Cardiac muscle cell (in vitro differentiated cells and primary cell): ENCODE results near the gene FTH1. TPM values are rescaled to one million over a fixed set of nuclear protein-coding genes. Genes with fewer than 3 reads are reported as not detected.
A peak's percentile ranks its signal among the peaks of the same experiment; 100 is the strongest.
"Not testable (repeated sequence)": the region's sequence is repeated elsewhere in the genome, so short reads cannot be mapped to it uniquely, and the experiment has no call there.

Source experiments
- DNase-seq, 2 donors: peaks; one replicate each; pipeline versions ENCODE4 v3.0.0 to v3.0.0-alpha.2; 2010 to 2017; ENCODE audit warnings: low read depth in 1 of 2, low spot score in 1 of 2
- H3K27ac ChIP-seq: fragments of 200-600 bp; sonication (generic); 2 replicates; pipeline ENCODE4 v1.5.1; 2016
- H3K27me3 ChIP-seq: fragments of 200-600 bp; sonication (generic); 2 replicates; pipeline ENCODE4 v1.6.0; 2016; ENCODE audit warnings: control low read depth
- H3K36me3 ChIP-seq: fragments of 200-600 bp; sonication (generic); 2 replicates; pipeline ENCODE4 v1.5.1; 2016; ENCODE audit warnings: control low read depth
- H3K4me1 ChIP-seq: fragments of 200-600 bp; sonication (generic); 2 replicates; pipeline ENCODE4 v1.8.1; 2017; ENCODE audit warnings: low read depth, mild to moderate bottlenecking, mixed run types
- H3K4me3 ChIP-seq: fragments of 200-600 bp; sonication (generic); 2 replicates; pipeline ENCODE4 v1.5.1; 2016; ENCODE audit warnings: mild to moderate bottlenecking
- H3K9me3 ChIP-seq: fragments of 200-600 bp; sonication (generic); 2 replicates; pipeline ENCODE4 v1.5.1; 2017; ENCODE audit warnings: low read depth, mild to moderate bottlenecking, control low read depth
- polyA plus RNA-seq: library from polyadenylated mRNA; unstranded; fragments of >200 nt; fragmentation: Nextera tagmentation; extraction: Ambion mirVana; gene quantifications from 2 replicates; pipeline ENCODE4 v1.2.1, GENCODE V29; 2016
- total RNA-seq: library from RNA; depleted of rRNA; stranded (reverse); fragments of >200 nt; gene quantifications from 2 replicates; pipeline ENCODE4 v1.2.3, GENCODE V29; 2016
- TF ChIP-seq, protein P1 (sequence below): IDR thresholded peaks from 2 replicates; pipeline ENCODE4 v1.5.1; 2012; ENCODE audit warnings: low read depth, mild to moderate bottlenecking, low read length

Gene FTH1
- total and polyA plus RNA-seq, 2 experiments from 2014 or later = 858 to 2,885 TPM

DNA sequence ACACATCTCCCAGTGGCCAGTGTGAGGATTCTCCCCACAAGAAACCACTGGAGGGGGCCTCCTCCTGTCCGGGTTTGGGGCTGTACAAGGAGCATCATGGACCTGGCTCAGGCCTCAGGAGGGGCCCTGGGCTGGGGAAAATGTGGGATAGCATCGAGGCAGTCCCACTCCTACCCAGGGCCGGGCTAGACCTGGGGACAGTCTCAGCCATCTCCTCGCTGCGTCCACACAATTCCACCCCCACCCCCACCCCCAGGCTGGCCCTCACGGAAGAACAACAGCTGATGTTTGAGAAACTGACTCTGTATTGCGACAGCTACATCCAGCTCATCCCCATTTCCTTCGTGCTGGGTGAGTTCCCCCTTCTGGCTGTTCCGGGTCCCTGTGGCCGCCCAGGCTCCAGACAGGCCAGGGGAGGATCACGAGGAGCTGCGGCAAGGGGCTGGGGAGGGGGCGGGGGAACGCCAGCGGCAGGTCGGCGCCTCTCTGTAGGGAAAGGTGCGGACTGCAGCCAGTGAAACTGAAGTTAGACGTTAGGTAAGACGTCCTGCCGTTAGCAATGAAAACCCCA is 12.5 kb downstream of the FTH1 start:
- Histone ChIP-seq H3K9me3 (no peaks in the 10 kb centered on the region), H3K4me3 (peak overlapping the region; percentile 15), H3K27me3 (peaks cover 15% of the 10 kb centered on the region), H3K4me1 (no peaks in the 10 kb centered on the region), H3K27ac (no peak overlapping the region), H3K36me3 (no peaks in the 10 kb centered on the region)
- DNase-seq = peak; percentile 57 to 93
- TF ChIP-seq, protein P1, sequence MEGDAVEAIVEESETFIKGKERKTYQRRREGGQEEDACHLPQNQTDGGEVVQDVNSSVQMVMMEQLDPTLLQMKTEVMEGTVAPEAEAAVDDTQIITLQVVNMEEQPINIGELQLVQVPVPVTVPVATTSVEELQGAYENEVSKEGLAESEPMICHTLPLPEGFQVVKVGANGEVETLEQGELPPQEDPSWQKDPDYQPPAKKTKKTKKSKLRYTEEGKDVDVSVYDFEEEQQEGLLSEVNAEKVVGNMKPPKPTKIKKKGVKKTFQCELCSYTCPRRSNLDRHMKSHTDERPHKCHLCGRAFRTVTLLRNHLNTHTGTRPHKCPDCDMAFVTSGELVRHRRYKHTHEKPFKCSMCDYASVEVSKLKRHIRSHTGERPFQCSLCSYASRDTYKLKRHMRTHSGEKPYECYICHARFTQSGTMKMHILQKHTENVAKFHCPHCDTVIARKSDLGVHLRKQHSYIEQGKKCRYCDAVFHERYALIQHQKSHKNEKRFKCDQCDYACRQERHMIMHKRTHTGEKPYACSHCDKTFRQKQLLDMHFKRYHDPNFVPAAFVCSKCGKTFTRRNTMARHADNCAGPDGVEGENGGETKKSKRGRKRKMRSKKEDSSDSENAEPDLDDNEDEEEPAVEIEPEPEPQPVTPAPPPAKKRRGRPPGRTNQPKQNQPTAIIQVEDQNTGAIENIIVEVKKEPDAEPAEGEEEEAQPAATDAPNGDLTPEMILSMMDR = peak; percentile 34

DNA sequence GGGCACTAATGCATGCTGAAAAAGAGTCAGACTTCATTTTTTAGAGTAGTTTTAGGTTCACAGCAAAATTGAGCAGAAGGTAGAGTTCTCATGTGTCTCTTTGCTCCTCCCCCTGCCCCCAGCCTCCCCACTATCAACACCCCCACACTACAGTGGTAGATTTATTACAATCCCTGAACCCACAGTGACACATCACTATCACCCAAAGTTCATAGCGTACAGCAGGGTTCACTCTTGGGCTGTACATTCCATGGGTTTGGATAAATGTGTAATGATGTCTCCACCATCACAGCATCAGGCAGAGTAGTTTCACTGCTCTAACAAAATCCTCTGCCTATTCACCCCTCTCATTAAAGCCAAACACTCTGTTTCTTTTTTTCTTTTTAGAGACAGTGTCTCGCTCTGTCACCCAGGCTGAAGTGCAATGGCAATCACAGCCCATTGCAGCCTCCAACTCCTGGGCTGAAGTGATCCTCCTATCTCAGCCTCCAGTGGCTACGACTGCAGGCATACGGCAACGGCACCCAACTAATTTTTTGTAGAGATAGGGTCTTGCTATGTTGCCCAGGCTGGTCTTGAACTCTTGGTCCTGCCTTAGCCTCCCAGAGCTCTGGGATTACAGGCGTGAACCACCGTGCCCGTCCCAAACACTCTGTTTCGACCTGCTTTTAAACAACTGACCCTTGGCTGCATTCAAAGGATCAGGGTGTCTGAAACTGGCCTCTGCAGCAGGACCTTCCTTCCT is 13.2 kb downstream of the FTH1 start:
- Histone ChIP-seq H3K27ac (no peak overlapping the region), H3K27me3 (peaks cover 15% of the 10 kb centered on the region), H3K36me3 (no peaks in the 10 kb centered on the region), H3K9me3 (no peaks in the 10 kb centered on the region), H3K4me3 (no peak overlapping the region), H3K4me1 (no peaks in the 10 kb centered on the region)
- TF ChIP-seq, protein P1 = no peak
- peak in 1 of 2 donors; percentile 46 for DNase-seq

DNA sequence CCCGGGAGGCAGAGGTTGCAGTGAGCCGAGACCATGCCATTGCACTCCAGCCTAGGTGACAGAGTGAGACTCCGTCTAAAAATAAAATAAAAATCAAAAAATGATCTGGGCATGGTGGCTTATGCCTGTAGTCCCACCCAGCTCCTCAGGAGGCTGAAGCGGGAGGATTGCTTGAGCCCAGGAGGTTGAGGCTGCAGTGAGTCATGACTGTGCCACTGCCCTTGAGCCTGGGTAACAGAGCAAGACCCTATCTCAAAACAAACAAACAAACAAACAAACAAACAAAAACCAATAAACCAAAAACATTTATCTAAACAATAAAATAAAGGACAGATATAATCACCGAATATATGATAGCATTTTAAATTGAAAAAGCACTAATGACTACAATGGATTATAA is 13.8 kb downstream of the FTH1 start:
- H3K27me3 ChIP-seq = peaks cover 15% of the 10 kb centered on the region
- not testable (repeated sequence) for H3K9me3 ChIP-seq, H3K36me3 ChIP-seq, H3K27ac ChIP-seq, DNase-seq, H3K4me1 ChIP-seq, H3K4me3 ChIP-seq

DNA sequence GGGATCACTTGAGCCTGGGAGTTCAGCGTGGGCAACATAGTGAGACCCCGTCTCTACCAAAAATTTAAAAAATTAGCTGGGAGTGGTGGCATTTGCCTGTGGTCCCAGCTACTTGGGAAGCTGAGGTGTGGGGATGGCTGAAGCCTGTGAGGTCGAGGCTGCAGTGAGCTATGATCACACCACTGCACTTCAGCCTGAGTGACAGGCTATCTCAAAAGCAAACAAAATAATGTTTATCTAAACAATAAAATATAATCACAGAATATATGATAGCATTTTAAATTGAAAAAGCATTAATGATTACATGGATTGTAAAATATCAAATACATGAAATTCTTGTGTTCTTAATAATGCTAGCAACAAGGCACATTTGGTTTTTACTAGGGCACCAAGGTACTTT is 14.6 kb downstream of the FTH1 start:
- DNase-seq = no peak
- no peak overlapping the region for H3K4me3 ChIP-seq

GRCh38 chr11:61951484-61952135 is 15.8 kb downstream of the FTH1 start:
- no peak overlapping the region for H3K4me3 ChIP-seq
- no peak for DNase-seq
- TF ChIP-seq, protein P1 = no peak
- H3K4me1 ChIP-seq = no peaks in the 10 kb centered on the region
- H3K27ac ChIP-seq = no peak overlapping the region
- peaks cover 15% of the 10 kb centered on the region for H3K27me3 ChIP-seq
- no peaks in the 10 kb centered on the region for H3K36me3 ChIP-seq
- H3K9me3 ChIP-seq = no peaks in the 10 kb centered on the region

More for the DNA sequence above, 14.6 kb downstream of the FTH1 start:
- Histone ChIP-seq H3K4me1 (no peaks in the 10 kb centered on the region), H3K9me3 (no peaks in the 10 kb centered on the region), H3K27ac (no peak overlapping the region), H3K27me3 (peaks cover 15% of the 10 kb centered on the region), H3K36me3 (no peaks in the 10 kb centered on the region)
- TF ChIP-seq, protein P1 = no peak
